IMR-90 (cell line): ENCODE data around the gene URAD. TPM values are rescaled to one million over a fixed set of nuclear protein-coding genes. Genes with fewer than 3 reads are reported as not detected.

Experiments used
- microRNA-seq, 2 experiments: library from miRNA; stranded (forward) in 1 of 2; unstranded in 1 of 2; fragments of 10-50 nt in 1 of 2; fragments of <30 nt in 1 of 2; gene quantifications in 1 of 2; microRNA quantifications in 1 of 2; one replicate each; pipeline versions ENCODE3 to v1.1.0; 2013 to 2020; ENCODE audit not compliant: insufficient read depth in 1 of 2, insufficient read length in 1 of 2, unreplicated experiment in 1 of 2
- polyA plus RNA-seq, 3 experiments: library from polyadenylated mRNA; depleted of rRNA; stranded (reverse); fragments of >200 nt; gene quantifications; 2 replicates each; pipeline ENCODE4 v1.2.3, GENCODE V29; 2012; ENCODE audit warnings: low replicate concordance in 1 of 3
- small RNA-seq, 5 experiments: library from RNA; depleted of rRNA; stranded (forward); fragments of <200 nt; gene quantifications; one replicate each; pipeline ENCODE3, GENCODE V24; 2012
- total RNA-seq: library from RNA; depleted of rRNA; stranded (reverse); fragments of >200 nt; gene quantifications from 2 replicates; pipeline ENCODE4 v1.2.3, GENCODE V29; 2012; rRNA removed

The URAD gene
- total and polyA plus RNA-seq, 2 of the 4 experiments (the other 2 are of a cell fraction): not detected

Small RNA genes lying within 50 kb of the gene (microRNA-seq; reads per million reads assigned to microRNA genes)
- gene ATP5F1EP2 (ENCODE audit: insufficient read depth, insufficient read length): not detected
- gene RN7SL272P (ENCODE audit: insufficient read depth, insufficient read length): not detected

Small RNA genes lying within 50 kb of the gene (small RNA-seq; reads per million reads assigned to genes)
- gene ATP5F1EP2 (0 reads per million in 5 experiments), gene RN7SL272P (0 reads per million in 5 experiments)

Other genes starting within 250 kb of the URAD start
- gene GSX1, start 196.2 kb downstream of the URAD start, total RNA-seq: not detected in 2 replicates
- not detected in 2 replicates for gene GSX1, start 196.2 kb downstream of the URAD start, polyA plus RNA-seq (2012; rRNA removed)
- gene PDX1, start 68.7 kb downstream of the URAD start, total RNA-seq: not detected in 2 replicates
- not detected in 2 replicates for gene PDX1, start 68.7 kb downstream of the URAD start, polyA plus RNA-seq (2012; rRNA removed)
- not detected in 2 replicates for gene CDX2, start 19.4 kb downstream of the URAD start, total RNA-seq
- not detected in 2 replicates for gene CDX2, start 19.4 kb downstream of the URAD start, polyA plus RNA-seq (2012; rRNA removed)
- gene FLT3, start 111.9 kb upstream of the URAD start, total RNA-seq: not detected in 2 replicates
- not detected in 2 replicates for gene FLT3, start 111.9 kb upstream of the URAD start, polyA plus RNA-seq (2012; rRNA removed)
- 12.8 and 15.1 TPM in 2 replicates for gene PAN3, start 149.9 kb upstream of the URAD start, total RNA-seq
- 5.1 and 6.6 TPM in 2 replicates for gene PAN3, start 149.9 kb upstream of the URAD start, polyA plus RNA-seq (2012; rRNA removed)